Islet of Langerhans (tissue), 1 donor: ENCODE results near the gene CES1.
"Not testable (repeated sequence)": the region's sequence is repeated elsewhere in the genome, so short reads cannot be mapped to it uniquely, and the experiment has no call there.

Source experiments
- FAIRE-seq: peaks from one replicate; lab custom pipeline; 2011; peaks lifted over from hg19 to GRCh38; lab: Jason Lieb, UNC

Gene CES1

DNA sequence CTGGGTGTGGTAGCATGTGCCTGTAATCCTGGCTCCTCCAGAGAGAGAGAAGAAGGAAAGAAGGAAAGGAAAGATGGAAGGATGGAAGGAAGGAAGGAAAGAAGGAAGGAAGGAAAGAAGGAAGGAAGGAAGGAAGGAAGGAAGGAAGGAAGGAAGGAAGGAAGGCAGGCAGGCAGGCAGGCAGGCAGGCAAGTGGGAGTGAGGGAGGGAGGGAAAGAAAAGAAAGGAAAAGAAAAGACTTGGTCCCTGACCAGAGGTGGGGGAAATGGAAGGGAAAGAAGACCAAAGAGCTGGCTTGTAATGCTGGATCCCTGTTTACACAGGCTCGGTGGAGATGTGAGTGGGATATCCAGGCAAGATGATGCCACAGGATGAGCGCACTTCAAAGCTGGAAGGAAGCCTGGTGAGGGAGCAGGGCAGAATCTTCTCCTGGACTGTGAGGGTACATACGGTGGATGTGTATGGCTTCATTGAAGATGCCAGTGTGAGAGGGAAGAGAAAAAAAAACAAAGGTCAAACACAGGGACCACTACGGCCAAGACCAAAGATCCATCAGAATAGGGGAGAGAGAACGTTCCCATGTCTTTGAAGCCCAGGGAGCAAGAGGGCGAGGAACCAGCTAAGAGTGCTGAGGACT is 2.1 kb downstream of the CES1 start:
- FAIRE-seq, result no peak

DNA sequence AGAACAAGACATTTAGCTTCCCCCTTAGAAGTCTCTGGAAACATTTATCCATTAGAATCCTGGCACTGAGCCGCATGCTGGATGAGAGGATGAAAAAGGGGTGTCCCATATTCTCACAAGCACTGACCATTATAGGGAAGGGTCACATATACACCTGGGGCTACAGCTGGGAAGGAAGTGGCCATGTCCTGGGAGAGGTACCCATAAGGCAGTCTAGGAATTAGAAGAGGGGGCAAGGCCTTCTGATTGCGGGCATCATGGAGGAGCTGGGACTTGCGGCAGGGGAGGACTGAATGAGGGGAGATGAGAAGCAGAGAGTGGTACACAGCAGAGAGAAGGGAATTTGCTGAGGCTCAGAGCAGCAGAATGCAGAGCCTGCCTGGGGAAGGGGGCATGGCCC is 3.7 kb downstream of the CES1 start:
- FAIRE-seq, result not testable (repeated sequence)

DNA sequence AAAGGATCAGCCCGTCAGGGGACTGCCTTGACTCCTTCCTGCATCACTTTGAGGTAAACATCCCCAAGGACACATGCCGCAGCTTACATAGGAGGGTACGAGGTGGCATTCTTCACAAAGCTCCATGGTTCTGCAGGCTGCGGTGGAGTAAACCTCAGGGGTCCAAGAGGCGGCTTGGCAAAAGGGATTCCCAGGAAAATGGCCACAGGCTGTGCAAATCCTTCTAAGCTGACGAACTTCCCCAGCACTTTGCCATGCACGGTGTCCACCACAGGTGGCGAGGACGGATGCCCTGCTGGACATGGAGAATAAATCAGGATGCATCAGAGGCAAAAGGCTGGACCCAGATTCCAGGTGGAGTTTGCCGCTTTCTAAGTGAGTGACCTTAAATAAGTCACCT is 4.2 kb downstream of the CES1 start:
- no peak for FAIRE-seq

DNA sequence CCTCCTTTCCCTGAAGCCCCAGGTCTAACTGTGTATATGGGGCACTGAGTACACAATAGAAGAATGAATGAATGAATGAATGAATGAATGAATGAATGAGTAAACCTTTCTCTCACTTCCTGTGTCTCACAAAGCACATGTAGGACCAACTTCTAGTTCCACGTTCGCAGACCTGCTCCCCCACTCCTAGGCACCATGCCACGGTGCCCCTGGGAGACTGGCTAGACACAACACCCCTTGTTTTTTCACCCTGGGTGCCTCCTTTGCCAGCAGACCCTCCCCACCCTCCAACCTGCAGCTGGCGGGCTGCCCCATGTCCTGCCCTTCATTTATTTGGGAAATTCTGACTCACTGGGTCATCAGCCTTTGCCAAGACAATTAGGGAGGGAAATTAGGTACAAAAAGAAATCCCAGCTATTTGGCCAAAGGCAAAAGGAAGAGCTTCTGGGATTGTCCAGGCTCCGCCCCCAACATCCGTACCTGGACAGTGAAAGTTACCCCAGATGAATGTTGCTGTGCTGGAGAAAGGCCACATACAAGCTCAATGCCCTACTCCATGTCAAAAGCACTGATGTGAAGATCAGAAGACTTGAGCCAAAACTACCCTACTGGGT is 7.7 kb downstream of the CES1 start:
- FAIRE-seq, result no peak

DNA sequence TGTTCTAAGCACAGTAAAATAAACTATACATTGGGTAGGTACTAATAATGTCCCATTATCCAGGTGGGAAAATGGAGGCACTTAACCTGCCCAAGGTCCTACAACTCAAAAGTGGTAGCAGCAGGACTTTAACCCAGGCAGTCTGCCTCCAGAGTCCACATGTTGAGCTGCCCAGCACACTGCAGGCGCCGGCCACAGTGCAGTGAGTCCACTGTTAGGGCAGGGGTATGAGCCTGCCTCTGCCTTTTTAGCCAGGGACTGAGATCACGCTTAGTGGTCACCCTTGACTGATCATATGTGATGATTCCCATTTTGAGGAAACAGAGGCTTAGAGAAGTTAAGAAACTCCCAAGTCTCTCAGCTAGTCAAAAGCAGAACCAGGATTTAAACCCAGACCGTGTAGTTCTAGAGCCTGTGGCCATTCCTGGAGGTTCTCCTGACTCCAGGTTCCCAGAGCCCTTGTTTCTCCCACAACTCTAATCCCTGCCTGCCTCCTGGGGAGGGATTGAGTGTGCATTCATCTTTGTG is 8.4 kb downstream of the CES1 start:
- FAIRE-seq, result no peak

DNA sequence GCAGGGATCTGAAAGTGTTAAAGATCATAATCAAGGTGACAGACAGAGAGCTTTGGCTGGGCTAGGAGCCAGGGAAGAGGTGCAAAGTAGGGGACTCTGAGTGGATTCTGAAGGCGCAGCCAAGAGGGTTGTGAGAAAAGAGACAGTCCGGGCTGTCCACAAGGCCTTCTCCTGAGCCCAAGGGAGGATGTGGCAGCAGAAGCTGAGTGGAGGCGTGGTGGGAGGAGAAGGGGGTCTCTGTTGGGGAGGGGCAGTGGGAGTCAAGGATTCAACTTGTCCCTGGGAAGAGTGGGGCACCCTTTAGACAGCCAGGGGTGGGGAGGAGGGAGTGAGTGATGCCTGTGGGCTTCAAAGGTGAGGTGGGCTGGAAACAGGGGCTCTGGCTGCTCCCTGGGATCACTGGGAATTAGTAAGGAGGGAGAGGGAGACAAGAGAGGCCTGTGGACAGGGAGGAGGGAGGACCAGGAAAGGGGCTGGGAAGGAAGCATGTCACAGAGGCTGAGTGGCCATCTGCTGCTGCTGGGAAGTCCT is 10.6 kb downstream of the CES1 start:
- FAIRE-seq, result no peak

- FAIRE-seq, result no peak
These were observed 11.7 kb downstream of the CES1 start for GRCh38 chr16:55821210-55821609.

- FAIRE-seq, result no peak
These were observed 12.3 kb downstream of the CES1 start for GRCh38 chr16:55820615-55821014.

- no peak for FAIRE-seq
These were observed 15.5 kb downstream of the CES1 start for GRCh38 chr16:55817236-55817912.

DNA sequence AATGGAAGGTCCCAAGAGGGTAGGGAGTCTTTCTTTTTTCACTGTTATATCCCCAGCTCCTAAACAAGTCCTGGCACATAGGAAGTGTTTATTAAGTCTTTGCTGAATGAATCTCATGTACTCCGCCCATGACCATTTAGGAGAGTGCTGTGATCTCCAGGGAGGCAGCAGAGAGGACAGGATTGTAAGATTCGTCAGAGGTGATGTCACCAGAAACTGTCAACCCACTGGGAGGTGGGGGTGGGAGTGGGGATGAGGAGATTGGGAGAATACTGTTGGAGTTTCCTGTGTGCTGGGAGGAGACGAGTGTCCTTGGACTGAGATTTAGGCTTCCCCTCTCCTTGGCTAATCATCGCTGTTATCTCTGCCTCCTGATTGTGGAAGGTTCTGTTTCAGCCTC is 16.7 kb downstream of the CES1 start:
- not testable (repeated sequence) for FAIRE-seq

DNA sequence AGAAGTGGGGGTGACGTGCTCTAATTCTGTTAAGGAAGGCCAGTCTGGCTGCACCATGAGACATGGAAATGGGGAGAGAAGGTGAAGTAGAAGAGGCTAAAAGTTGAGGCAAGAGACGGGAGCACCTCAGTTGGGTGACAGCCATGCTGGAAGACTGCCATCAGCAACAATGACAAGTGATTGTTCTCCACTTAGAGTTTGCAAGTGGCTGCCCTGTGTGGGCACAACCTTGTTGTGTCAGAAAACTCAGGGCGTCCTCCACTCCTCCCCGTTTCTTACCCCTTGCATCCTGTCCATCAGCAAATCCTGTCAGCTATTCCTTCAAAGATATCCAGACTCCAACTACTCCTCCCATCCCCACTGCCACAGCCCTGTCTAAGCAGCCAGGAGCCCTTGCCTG is 17.6 kb downstream of the CES1 start:
- no peak for FAIRE-seq

DNA sequence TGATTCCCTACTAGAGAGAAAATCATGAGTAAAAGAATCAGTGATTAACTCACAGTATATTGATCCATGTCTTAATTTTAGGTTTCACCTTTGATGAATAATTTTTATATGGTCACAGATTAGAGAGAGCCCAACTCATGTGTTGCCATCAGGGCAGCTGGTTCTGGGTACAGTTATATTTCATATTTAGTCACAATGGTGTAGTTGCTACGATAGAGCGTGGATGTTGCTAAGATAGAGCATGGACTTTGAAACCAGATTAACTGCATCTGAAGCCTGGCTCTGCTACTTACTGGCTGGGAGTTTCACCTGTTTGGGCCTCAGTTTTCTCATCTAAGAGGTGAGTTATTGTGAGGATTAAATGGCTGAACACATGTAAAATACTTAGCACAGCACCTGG is 18.7 kb downstream of the CES1 start:
- FAIRE-seq, result peak; percentile 21

DNA sequence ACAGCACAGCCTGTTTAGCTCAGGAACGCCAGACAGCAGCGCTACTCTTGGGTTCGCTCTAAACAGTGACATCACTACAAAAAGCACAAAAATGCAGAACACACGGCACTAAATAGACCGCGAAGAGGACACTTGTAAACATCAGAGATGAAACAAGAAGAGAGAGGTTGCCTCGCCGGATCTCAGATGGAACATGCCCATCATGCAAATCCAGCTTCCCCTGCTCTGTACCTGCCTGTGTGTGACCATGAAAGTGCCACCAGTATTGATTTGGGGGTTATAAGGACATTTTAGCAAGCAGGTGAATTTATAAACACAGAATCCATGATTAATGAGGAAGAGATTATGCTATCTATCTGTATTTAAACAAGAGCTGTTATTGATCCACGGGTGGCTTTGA is 19.2 kb downstream of the CES1 start:
- not testable (repeated sequence) for FAIRE-seq

DNA sequence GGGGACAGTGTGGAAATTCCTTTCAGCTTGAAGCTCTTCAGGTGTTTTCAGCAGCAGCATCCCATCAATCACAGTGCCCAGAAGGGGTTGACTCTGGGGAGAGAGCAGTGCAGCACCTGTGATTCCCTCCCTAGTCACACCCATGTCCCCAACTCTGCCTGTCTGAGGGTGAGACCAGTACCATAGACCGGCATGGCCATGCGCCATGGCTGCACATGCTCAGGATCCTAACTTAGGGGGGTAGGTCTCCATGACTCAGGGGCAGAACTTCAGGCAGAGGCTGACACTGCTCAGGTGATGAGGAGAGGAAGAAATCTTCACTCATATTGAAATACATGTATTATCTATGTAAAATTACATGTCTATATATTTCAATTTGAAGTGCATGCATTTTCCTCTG is 19.9 kb downstream of the CES1 start:
- FAIRE-seq, result no peak

GRCh38 chr16:55811811-55812210 is 21.1 kb downstream of the CES1 start:
- FAIRE-seq, result no peak

GRCh38 chr16:55810451-55810961 is 22.4 kb downstream of the CES1 start:
- no peak for FAIRE-seq

- no peak for FAIRE-seq
These were observed 23.0 kb downstream of the CES1 start for GRCh38 chr16:55809851-55810250.

DNA sequence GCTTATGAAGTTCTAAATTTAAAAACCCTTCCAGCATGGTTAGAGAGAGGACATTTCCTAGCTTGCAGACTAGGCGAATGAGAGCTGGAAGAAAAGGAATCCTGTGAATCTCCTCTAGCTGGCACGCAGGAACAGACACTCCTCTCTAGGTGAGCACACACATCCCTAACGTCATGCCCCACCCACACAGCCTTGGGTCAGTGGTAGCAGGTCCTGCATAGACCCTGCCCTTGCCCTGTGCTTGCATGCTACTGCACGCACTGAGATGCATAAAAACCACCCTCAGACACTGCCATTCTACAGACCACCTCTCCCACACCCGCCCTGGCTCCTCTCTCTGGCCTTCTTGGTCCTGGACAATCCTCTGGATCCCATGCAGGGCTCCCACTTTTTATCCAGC is 23.5 kb downstream of the CES1 start:
- no peak for FAIRE-seq

DNA sequence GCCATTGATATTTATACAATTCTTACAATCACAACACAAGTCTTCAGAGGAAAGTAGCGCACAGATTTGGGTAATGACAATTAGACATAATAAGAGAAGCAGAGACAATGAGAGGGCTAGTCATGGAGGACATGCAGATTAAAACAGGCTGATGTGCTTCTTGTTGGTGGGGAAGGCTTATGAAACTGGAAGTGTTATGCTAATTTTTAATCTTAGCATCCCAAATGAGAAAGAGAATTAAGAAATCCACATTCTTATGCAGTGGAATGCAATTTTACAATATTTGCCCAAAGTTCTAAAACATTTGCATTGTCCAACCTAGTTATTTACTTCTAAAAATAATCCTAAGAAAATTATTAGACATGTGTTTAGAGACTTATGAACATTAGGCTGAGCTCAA is 24.6 kb downstream of the CES1 start:
- FAIRE-seq, result peak; percentile 17

DNA sequence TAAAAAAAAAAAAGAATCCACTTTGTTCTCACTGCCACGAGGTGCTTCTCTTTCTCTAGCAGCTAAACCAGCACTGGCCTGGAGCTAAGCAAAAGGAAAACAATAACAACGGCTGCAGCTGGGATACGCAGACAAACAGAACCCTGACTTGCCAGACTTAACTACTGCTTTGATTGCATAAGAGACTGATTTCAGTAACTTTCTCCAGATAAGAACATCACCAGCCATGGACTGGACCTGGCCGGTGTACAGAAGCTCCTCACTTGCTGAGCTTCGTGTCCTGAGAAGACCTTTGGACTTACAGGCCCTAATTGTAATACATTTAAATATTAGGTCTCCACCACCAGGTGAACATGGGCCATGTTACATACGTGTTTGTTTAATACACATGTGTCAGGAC is 27.8 kb downstream of the CES1 start:
- not testable (repeated sequence) for FAIRE-seq

GRCh38 chr16:55803681-55804080 is 29.2 kb downstream of the CES1 start:
- FAIRE-seq, result not testable (repeated sequence)

- not testable (repeated sequence) for FAIRE-seq
These were observed 39.9 kb downstream of the CES1 start for GRCh38 chr16:55792934-55793374.

DNA sequence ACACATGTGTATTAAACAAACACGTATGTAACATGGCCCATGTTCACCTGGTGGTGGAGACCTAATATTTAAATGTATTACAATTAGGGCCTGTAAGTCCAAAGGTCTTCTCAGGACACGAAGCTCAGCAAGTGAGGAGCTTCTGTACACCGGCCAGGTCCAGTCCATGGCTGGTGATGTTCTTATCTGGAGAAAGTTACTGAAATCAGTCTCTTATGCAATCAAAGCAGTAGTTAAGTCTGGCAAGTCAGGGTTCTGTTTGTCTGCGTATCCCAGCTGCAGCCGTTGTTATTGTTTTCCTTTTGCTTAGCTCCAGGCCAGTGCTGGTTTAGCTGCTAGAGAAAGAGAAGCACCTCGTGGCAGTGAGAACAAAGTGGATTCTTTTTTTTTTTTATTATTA is 41.4 kb downstream of the CES1 start:
- FAIRE-seq, result not testable (repeated sequence)
